ENCODE measurements around the gene ARHGAP8. TPM values are rescaled to one million over a fixed set of nuclear protein-coding genes. Genes with fewer than 3 reads are reported as not detected.

The ARHGAP8 gene
- total and polyA plus RNA-seq, 2 donors (not counting 1 experiment from before 2014, with no cell fraction given) = 0.07 to 0.17 TPM

GRCh38 chr22:44755417-44755816 is 3.0 kb downstream of the ARHGAP8 start:
- peaks cover 9% of the 10 kb centered on the region for H3K27me3 ChIP-seq (ENCODE audit: control insufficient read depth, insufficient read depth, low read length)

GRCh38 chr22:44755956-44756361 is 3.6 kb downstream of the ARHGAP8 start:
- DNase-seq (ENCODE audit: low read depth in 2 of 2) = no peak
- H3K27me3 ChIP-seq (ENCODE audit: control insufficient read depth, insufficient read depth, low read length) = peaks cover 9% of the 10 kb centered on the region
- no peak overlapping the region for H2AFZ ChIP-seq (ENCODE audit: low read length)
- no peaks in the 10 kb centered on the region for H3K4me1 ChIP-seq (ENCODE audit: control insufficient read depth, extremely low read depth, insufficient read depth, low read length)
- no peak overlapping the region for H3K9ac ChIP-seq (ENCODE audit: insufficient read depth, low read length)
- no peaks in the 10 kb centered on the region for H3K79me2 ChIP-seq (ENCODE audit: control insufficient read depth, insufficient read depth, low read length)
- H3K4me2 ChIP-seq (ENCODE audit: extremely low read depth, insufficient read depth, low read length) = no peak overlapping the region
- no peaks in the 10 kb centered on the region for H4K20me1 ChIP-seq (ENCODE audit: control insufficient read depth, extremely low read depth, insufficient read depth, low read length)
- H3K36me3 ChIP-seq (ENCODE audit: control insufficient read depth, insufficient read depth, low read length) = no peaks in the 10 kb centered on the region
- H3K9me3 ChIP-seq (ENCODE audit: control insufficient read depth, insufficient read depth, low read depth, low read length) = no peaks in the 10 kb centered on the region
- no peak overlapping the region for H3K4me3 ChIP-seq (replicated peaks in 1 of 4; ENCODE audit: control extremely low read depth in 1 of 4, insufficient read depth in 1 of 4, low read depth in 3 of 4, low read length in 4 of 4)
- no peak for TF ChIP-seq CTCF (conservative IDR thresholded peaks at IDR 0.05 in 1 of 2, IDR thresholded peaks at IDR 0.05 in 1 of 2; ENCODE audit: low read depth in 1 of 2, low read length in 2 of 2)
- no peak for TF ChIP-seq EZH2 (IDR thresholded peaks at IDR 0.05; ENCODE audit: low read length, missing control alignments)
- no peak overlapping the region for H3K27ac ChIP-seq (ENCODE audit: insufficient read depth, low read length)

More at GRCh38 chr22:44755417-44755816, 3.0 kb downstream of the ARHGAP8 start:
- Histone ChIP-seq H3K9me3 (ENCODE audit: control insufficient read depth, insufficient read depth, low read depth, low read length) (no peaks in the 10 kb centered on the region), H3K4me2 (ENCODE audit: extremely low read depth, insufficient read depth, low read length) (no peak overlapping the region), H3K9ac (ENCODE audit: insufficient read depth, low read length) (no peak overlapping the region), H3K4me3 (replicated peaks in 1 of 4; ENCODE audit: control extremely low read depth in 1 of 4, insufficient read depth in 1 of 4, low read depth in 3 of 4, low read length in 4 of 4) (no peak overlapping the region), H2AFZ (ENCODE audit: low read length) (no peak overlapping the region), H3K79me2 (ENCODE audit: control insufficient read depth, insufficient read depth, low read length) (no peaks in the 10 kb centered on the region), H3K27ac (ENCODE audit: insufficient read depth, low read length) (no peak overlapping the region), H4K20me1 (ENCODE audit: control insufficient read depth, extremely low read depth, insufficient read depth, low read length) (no peaks in the 10 kb centered on the region), H3K36me3 (ENCODE audit: control insufficient read depth, insufficient read depth, low read length) (no peaks in the 10 kb centered on the region), H3K4me1 (ENCODE audit: control insufficient read depth, extremely low read depth, insufficient read depth, low read length) (no peaks in the 10 kb centered on the region)
- no peak for TF ChIP-seq EZH2 (IDR thresholded peaks at IDR 0.05; ENCODE audit: low read length, missing control alignments)
- no peak for TF ChIP-seq CTCF (conservative IDR thresholded peaks at IDR 0.05 in 1 of 2, IDR thresholded peaks at IDR 0.05 in 1 of 2; ENCODE audit: low read depth in 1 of 2, low read length in 2 of 2)
- DNase-seq (ENCODE audit: low read depth in 2 of 2) = no peak

GRCh38 chr22:44758344-44758973 is 6.1 kb downstream of the ARHGAP8 start:
- no peak for TF ChIP-seq CTCF (conservative IDR thresholded peaks at IDR 0.05 in 1 of 2, IDR thresholded peaks at IDR 0.05 in 1 of 2; ENCODE audit: low read depth in 1 of 2, low read length in 2 of 2)
- no peak for TF ChIP-seq EZH2 (IDR thresholded peaks at IDR 0.05; ENCODE audit: low read length, missing control alignments)

More at GRCh38 chr22:44758344-44758973, 6.1 kb downstream of the ARHGAP8 start:
- Histone ChIP-seq H4K20me1 (ENCODE audit: control insufficient read depth, extremely low read depth, insufficient read depth, low read length) (no peaks in the 10 kb centered on the region), H2AFZ (ENCODE audit: low read length) (no peak overlapping the region), H3K9ac (ENCODE audit: insufficient read depth, low read length) (no peak overlapping the region), H3K27me3 (ENCODE audit: control insufficient read depth, insufficient read depth, low read length) (peaks cover 9% of the 10 kb centered on the region), H3K9me3 (ENCODE audit: control insufficient read depth, insufficient read depth, low read depth, low read length) (no peaks in the 10 kb centered on the region), H3K4me1 (ENCODE audit: control insufficient read depth, extremely low read depth, insufficient read depth, low read length) (no peaks in the 10 kb centered on the region), H3K4me2 (ENCODE audit: extremely low read depth, insufficient read depth, low read length) (no peak overlapping the region), H3K36me3 (ENCODE audit: control insufficient read depth, insufficient read depth, low read length) (no peaks in the 10 kb centered on the region), H3K4me3 (replicated peaks in 1 of 4; ENCODE audit: control extremely low read depth in 1 of 4, insufficient read depth in 1 of 4, low read depth in 3 of 4, low read length in 4 of 4) (no peak overlapping the region), H3K27ac (ENCODE audit: insufficient read depth, low read length) (no peak overlapping the region), H3K79me2 (ENCODE audit: control insufficient read depth, insufficient read depth, low read length) (no peaks in the 10 kb centered on the region)
- DNase-seq (ENCODE audit: low read depth in 2 of 2) = peak; percentile 42 to 68
